IMR-90 (cell line): ENCODE results near the gene GCH1. TPM values are rescaled to one million over a fixed set of nuclear protein-coding genes. Genes with fewer than 3 reads are reported as not detected.

Experiments used
- ATAC-seq: fragments of 200-7000 bp; cut with Tn5 transposase; 2 replicates; pipeline ENCODE4 v1.9.1; 2020; ENCODE audit warnings: low read depth, mild to moderate bottlenecking, moderate library complexity
- BruUV-seq: library from RNA; stranded (reverse); fragments of 400-500 nt; replicated peaks from 2 replicates; lab custom pipeline; 2021; lab: Mats Ljungman, UMichigan
- CTCF ChIA-PET: fragments of 300-600 bp; formaldehyde crosslinking; extraction: SDS; loops from one replicate; lab custom pipeline; 2021; ENCODE audit warnings: antibody characterized with exemption; lab: Yijun Ruan, JAX
- POLR2A ChIA-PET: fragments of 300-600 bp; sonication (Branson Sonifier 250); formaldehyde crosslinking; loops from one replicate; lab custom pipeline; 2022; ENCODE audit warnings: antibody characterized with exemption; ENCODE audit not compliant: unreplicated experiment; lab: Charles Lee
- DNase-seq: peaks from one replicate; pipeline ENCODE4 v3.0.0; 2013
- H2AFZ ChIP-seq: replicated peaks from 2 replicates; pipeline ENCODE3; 2013; ENCODE audit warnings: low read length, mild to moderate bottlenecking; ENCODE audit not compliant: poor library complexity
- H2AK5ac ChIP-seq: 2 replicates; pipeline ENCODE4 v1.6.1; 2013; ENCODE audit warnings: low read depth, low read length, inconsistent platforms
- H2AK9ac ChIP-seq: replicated peaks from 2 replicates; pipeline ENCODE3; 2013; ENCODE audit warnings: mild to moderate bottlenecking, low read depth, low read length, moderate library complexity; ENCODE audit not compliant: poor library complexity
- H2BK120ac ChIP-seq: 2 replicates; pipeline ENCODE4 v1.6.1; 2013; ENCODE audit warnings: low read depth, low read length, inconsistent platforms
- H2BK15ac ChIP-seq: 3 replicates; pipeline ENCODE4 v1.6.1; 2013; ENCODE audit warnings: low read depth, low read length, inconsistent platforms
- H2BK20ac ChIP-seq: 2 replicates; pipeline ENCODE4 v1.6.1; 2013; ENCODE audit warnings: low read depth, mild to moderate bottlenecking, inconsistent platforms, low read length, moderate library complexity
- H2BK5ac ChIP-seq: 2 replicates; pipeline ENCODE4 v1.6.1; 2013; ENCODE audit warnings: mild to moderate bottlenecking, low read depth, low read length, inconsistent platforms; ENCODE audit not compliant: poor library complexity, severe bottlenecking
- H3K14ac ChIP-seq: replicated peaks from 2 replicates; pipeline ENCODE4 v1.6.1; 2013; ENCODE audit warnings: low read depth, low read length, inconsistent platforms
- H3K18ac ChIP-seq: 2 replicates; pipeline ENCODE4 v1.6.1; 2013; ENCODE audit warnings: low read depth, low read length, control low read depth
- H3K23ac ChIP-seq: 2 replicates; pipeline ENCODE4 v1.6.1; 2013; ENCODE audit warnings: low read depth, low read length, inconsistent platforms
- H3K27ac ChIP-seq: 2 replicates; pipeline ENCODE4 v1.5.1; 2013; ENCODE audit warnings: mild to moderate bottlenecking, control low read depth, low read length; ENCODE audit not compliant: insufficient read depth
- H3K27me3 ChIP-seq: 2 replicates; pipeline ENCODE4 v1.6.1; 2013; ENCODE audit warnings: low read length; ENCODE audit not compliant: control insufficient read depth, insufficient read depth
- H3K36me3 ChIP-seq: 2 replicates; pipeline ENCODE4 v1.6.1; 2013; ENCODE audit warnings: low read length, mixed read lengths; ENCODE audit not compliant: control insufficient read depth, insufficient read depth
- H3K4ac ChIP-seq: 2 replicates; pipeline ENCODE4 v1.6.1; 2013; ENCODE audit warnings: low read depth, low read length, inconsistent platforms
- H3K4me1 ChIP-seq: 2 replicates; pipeline ENCODE4 v1.6.1; 2013; ENCODE audit warnings: low read length, mixed read lengths; ENCODE audit not compliant: control insufficient read depth, insufficient read depth
- H3K4me2 ChIP-seq: 2 replicates; pipeline ENCODE4 v1.6.1; 2013; ENCODE audit warnings: low read depth, mild to moderate bottlenecking, control low read depth, low read length, moderate library complexity
- H3K4me3 ChIP-seq: 2 replicates; pipeline ENCODE4 v1.5.1; 2013; ENCODE audit warnings: low read depth, mild to moderate bottlenecking, control low read depth, low read length, moderate library complexity; ENCODE audit not compliant: insufficient read depth
- H3K56ac ChIP-seq: 2 replicates; pipeline ENCODE4 v1.6.1; 2013; ENCODE audit warnings: low read length, inconsistent platforms; ENCODE audit not compliant: insufficient read depth; ENCODE audit errors: extremely low read depth
- H3K79me1 ChIP-seq, 2 experiments: 2 replicates each; pipeline ENCODE4 v1.6.1; 2013; ENCODE audit warnings: low read length in 2 of 2, inconsistent platforms in 1 of 2, low read depth in 1 of 2
- H3K9ac ChIP-seq: 2 replicates; pipeline ENCODE4 v1.6.1; 2013; ENCODE audit warnings: low read depth, low read length, control low read depth
- H3K9me1 ChIP-seq: 2 replicates; pipeline ENCODE4 v1.6.1; 2013; ENCODE audit warnings: low read length, inconsistent platforms; ENCODE audit not compliant: insufficient read depth
- H3K9me3 ChIP-seq: 2 replicates; pipeline ENCODE4 v1.6.1; 2013; ENCODE audit warnings: low read length; ENCODE audit not compliant: control insufficient read depth, insufficient read depth
- H4K20me1 ChIP-seq: 2 replicates; pipeline ENCODE4 v1.6.1; 2013; ENCODE audit warnings: low read length, inconsistent platforms; ENCODE audit not compliant: insufficient read depth
- H4K5ac ChIP-seq: 2 replicates; pipeline ENCODE4 v1.6.1; 2013; ENCODE audit warnings: mild to moderate bottlenecking, low read depth, low read length, control low read depth
- H4K8ac ChIP-seq, 2 experiments: 2 replicates each; pipeline ENCODE4 v1.6.1; 2013; ENCODE audit warnings: low read depth in 2 of 2, low read length in 2 of 2, control low read depth in 1 of 2, inconsistent platforms in 1 of 2
- H4K91ac ChIP-seq: 2 replicates; pipeline ENCODE4 v1.6.1; 2013; ENCODE audit warnings: low read depth, low read length, inconsistent platforms; ENCODE audit not compliant: insufficient read depth
- CEBPB ChIP-seq: IDR thresholded peaks from 2 replicates; pipeline ENCODE4 v1.6.1; 2012; ENCODE audit warnings: low read depth, low read length, improper control_type of control experiment
- ELK1 ChIP-seq: fragments of 150-350 bp; IDR thresholded peaks from 2 replicates; pipeline ENCODE4 v1.6.1; 2016; ENCODE audit warnings: low read depth, mild to moderate bottlenecking, low read length, moderate library complexity, borderline replicate concordance
- NFE2L2 ChIP-seq: fragments of 150-350 bp; IDR thresholded peaks from 2 replicates; pipeline ENCODE4 v1.6.1; 2016; ENCODE audit warnings: low read depth, mild to moderate bottlenecking, low read length
- POLR2A ChIP-seq: IDR thresholded peaks from 2 replicates; pipeline ENCODE4 v1.6.1; 2012; ENCODE audit warnings: mild to moderate bottlenecking, low read depth, low read length
- RAD21 ChIP-seq: IDR thresholded peaks from 2 replicates; pipeline ENCODE4 v1.6.1; 2012; ENCODE audit warnings: low read length, improper control_type of control experiment
- WGBS, 2 experiments: methylation state at CpG; one replicate each; pipeline versions ENCODE4 v1.1.5 to v1.1.7; 2013; ENCODE audit warnings: missing lambda C conversion rate in 2 of 2; ENCODE audit not compliant: insufficient read length in 1 of 2; ENCODE audit errors: extremely low coverage in 2 of 2; 5-methylcytosine and 5-hydroxymethylcytosine counted together
- dilution Hi-C: fragments of 300-500 bp; cut with HindIII; formaldehyde crosslinking; loops from one replicate; pipeline ENCODE4 v1.14.3; 2018; ENCODE audit warnings: low sequenced_read_pairs; ENCODE audit not compliant: unreplicated experiment
- in situ Hi-C: fragments of 300-500 bp; cut with MboI; formaldehyde crosslinking; loops from 3 replicates; pipeline ENCODE4 v1.14.3; 2019; ENCODE audit warnings: low sequenced_read_pairs, inconsistent platforms, mixed read lengths
- intact Hi-C: fragments of 100-400 bp; cut with micrococcal nuclease; formaldehyde crosslinking; loops from 2 replicates; pipeline ENCODE4 v1.10.0; 2022
- polyA plus RNA-seq, 3 experiments: library from polyadenylated mRNA; depleted of rRNA; stranded (reverse); fragments of >200 nt; gene quantifications; 2 replicates each; pipeline ENCODE4 v1.2.3, GENCODE V29; 2012; ENCODE audit warnings: low replicate concordance in 1 of 3
- total RNA-seq: library from RNA; depleted of rRNA; stranded (reverse); fragments of >200 nt; gene quantifications from 2 replicates; pipeline ENCODE4 v1.2.3, GENCODE V29; 2012

The GCH1 gene
- total and polyA plus RNA-seq, 2 of the 4 experiments (the other 2 are of a cell fraction) = 0.54 to 0.74 TPM

- no peak overlapping the region for H3K18ac ChIP-seq
- no peaks in the 10 kb centered on the region for H3K27me3 ChIP-seq
- no peak for ATAC-seq
- POLR2A ChIA-PET = no interaction called here
- no peak overlapping the region for H2BK20ac ChIP-seq
- no peak overlapping the region for H2BK5ac ChIP-seq
- CTCF ChIA-PET = no interaction called here
- no peaks in the 10 kb centered on the region; the same call in 1 of the 2 replicates for H3K36me3 ChIP-seq
- H2BK120ac ChIP-seq = no peak overlapping the region
- DNase-seq = peak; percentile 38
- TF ChIP-seq CEBPB (peak; percentile 64), RAD21 (no peak), ELK1 (no peak), NFE2L2 (no peak), POLR2A (no peak)
- H3K4ac ChIP-seq = no peak overlapping the region
- dilution Hi-C loops (no loop called here), intact Hi-C loops (no loop called here), in situ Hi-C loops (no loop called here)
- no peak overlapping the region for H3K27ac ChIP-seq
- H3K14ac ChIP-seq = no peak overlapping the region
- no peaks in the 10 kb centered on the region for H3K4me1 ChIP-seq
- H3K4me2 ChIP-seq = no peak overlapping the region
- BruUV-seq = no TSS peak
- H2AK9ac ChIP-seq = no peak overlapping the region
- 0 out of 2 replicates have a peak, but pooled peaks cover 2% of the 10 kb centered on the region for H3K9me1 ChIP-seq
- H3K4me3 ChIP-seq = no peak overlapping the region
- H2AFZ ChIP-seq = no peak overlapping the region
- H3K79me1 ChIP-seq = no peaks in the 10 kb centered on the region; a peak in 1 of 4 replicates
- H3K9me3 ChIP-seq = no peaks in the 10 kb centered on the region
- H3K9ac ChIP-seq = no peak overlapping the region
- no peak overlapping the region for H4K8ac ChIP-seq
- 100% methylated on average over 1 of the region's 5 CpGs; no CpG with 5 or more reads in 1 of the 2 experiments for WGBS, 2 experiments
- no peak overlapping the region for H4K5ac ChIP-seq
- H2BK15ac ChIP-seq = no peak overlapping the region
- H3K23ac ChIP-seq = no peak overlapping the region
- H4K91ac ChIP-seq = no peak overlapping the region
- no peaks in the 10 kb centered on the region for H4K20me1 ChIP-seq
- H3K56ac ChIP-seq = no peak overlapping the region
- no peak overlapping the region for H2AK5ac ChIP-seq
Measured at GRCh38 chr14:54935958-54936357, 33.3 kb upstream of the GCH1 start.
